ENCODE data around the gene GAS2L1. TPM values are rescaled to one million over a fixed set of nuclear protein-coding genes. Genes with fewer than 3 reads are reported as not detected.

Gene GAS2L1
- total RNA-seq, 1 experiment from 2014 or later, result 6.9 TPM

DNA sequence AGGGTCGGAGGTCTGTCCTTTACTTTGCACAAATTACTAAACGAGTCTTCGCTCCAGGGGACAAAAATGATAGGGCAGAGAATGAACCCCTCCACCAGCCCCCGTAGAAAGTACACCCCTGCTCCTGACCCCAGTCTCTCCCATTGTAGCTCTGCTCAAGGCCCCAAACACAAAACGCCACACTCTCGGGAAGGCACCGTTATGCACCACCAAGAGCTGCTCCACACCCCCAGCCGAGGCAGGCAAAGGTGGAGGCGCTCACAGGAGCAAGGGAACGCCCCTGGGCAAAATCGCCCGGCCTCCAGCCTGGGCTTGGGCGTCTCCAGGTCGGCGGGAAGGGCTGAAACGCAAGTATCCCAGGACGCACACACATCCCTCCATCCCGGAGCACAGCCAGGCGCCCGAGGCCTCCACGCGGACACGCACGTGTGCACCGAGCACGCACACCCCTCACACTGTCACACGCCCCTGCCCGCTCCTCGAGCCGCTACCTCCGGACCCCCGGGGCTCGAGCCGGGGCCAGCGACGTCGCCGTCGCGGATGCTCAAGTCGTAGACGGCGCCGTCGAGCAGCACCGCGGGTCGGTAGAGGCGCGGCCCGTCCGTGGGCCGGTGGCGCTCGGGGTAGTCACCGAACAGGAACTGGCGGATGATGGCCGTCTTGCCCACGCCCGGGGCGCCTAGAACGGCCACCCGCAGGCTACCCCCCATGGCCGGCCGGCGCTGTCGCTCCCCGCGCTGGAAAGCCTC is 8.3 kb downstream of the GAS2L1 start:
- in situ Hi-C loops (cut with HindIII; ENCODE audit: low pct_unique_long_range_greater_than_20kb, low sequenced_read_pairs), result no loop called here
- no peak for DNase-seq (ENCODE audit: low read depth, low spot score)

DNA sequence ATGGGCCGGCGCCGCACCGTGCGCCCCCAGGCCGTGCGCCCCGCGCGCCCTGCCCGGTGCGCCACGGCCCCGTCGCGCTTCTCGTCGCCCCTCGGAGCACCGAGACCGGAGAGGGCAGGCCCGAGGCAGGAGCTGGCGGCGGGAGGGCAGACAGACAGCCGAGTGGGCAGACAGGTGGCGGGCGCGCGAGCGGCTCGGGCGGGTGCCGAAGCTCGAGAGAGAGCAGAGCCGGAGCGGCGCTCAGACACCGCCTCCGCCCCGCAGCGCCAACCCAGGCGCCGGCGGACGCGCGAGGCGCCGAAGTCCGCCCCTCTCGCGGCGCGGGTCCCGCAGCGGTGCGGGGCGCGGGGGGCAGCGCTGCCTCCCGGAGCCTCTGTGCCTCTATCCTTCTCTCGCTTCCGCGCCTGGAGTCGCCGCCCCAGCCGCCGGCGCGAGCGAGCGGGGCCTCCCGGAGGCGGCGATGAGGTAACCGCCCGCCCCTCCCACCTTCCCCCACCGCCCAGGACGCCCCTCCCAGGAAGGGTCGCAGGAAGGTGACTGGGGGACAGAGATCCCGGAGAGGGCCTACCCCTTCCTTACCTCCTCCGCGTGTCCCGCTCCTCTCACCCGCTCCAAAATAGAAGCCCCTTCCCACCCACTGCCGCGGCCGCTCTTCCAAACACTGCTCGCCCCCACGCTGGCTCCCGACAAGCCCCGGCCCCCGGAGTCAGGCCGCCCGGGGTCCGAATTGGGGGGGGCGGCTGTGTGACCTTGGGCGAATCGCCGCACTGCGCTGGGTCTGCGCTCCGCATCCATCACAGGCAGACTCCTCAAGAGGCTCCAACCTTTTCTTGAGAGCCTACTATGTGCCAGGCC is 9.1 kb downstream of the GAS2L1 start, which contains the start of gene RASL10A:
Gene RASL10A, minus strand, starts transcription at position 412 of the 855 bp plus-strand sequence. CDS start 451 bp downstream, outside the sequence.
- no peak for DNase-seq (ENCODE audit: low read depth, low spot score)
- in situ Hi-C loops (cut with HindIII; ENCODE audit: low pct_unique_long_range_greater_than_20kb, low sequenced_read_pairs), result no loop called here

DNA sequence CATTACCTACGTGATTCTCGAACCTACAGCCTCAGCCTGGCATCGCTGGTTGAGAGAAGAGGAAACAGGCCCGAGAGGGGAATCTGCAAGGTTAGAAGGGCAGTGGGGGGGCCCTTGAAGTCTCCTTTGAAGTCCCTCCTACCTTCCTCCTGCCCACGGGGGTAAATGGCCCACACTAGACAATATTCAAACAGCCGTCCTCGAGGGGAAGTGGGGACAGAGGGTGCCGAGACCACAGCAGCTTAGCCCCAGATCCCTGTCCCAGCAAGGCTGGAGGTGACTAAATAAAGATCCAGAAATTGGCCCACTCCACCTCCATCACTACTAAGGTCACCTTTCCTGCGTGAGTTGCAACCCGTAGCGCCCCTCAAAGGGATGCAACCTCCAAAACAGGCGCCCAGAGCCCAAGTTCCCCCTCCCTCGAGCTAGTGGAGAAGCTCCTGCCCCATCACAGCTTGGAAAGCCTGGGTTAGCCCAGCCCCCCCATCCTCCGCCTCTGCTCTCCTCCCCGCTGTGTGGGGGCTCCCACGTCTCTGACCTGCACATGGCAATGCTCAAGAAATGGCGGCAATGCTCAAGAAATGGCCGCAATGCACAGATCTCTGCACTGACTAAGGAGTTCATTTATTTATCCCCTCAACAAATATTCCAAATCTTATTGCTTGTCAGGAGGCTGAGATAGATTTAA is 9.8 kb downstream of the GAS2L1 start:
- no peak for DNase-seq (ENCODE audit: low read depth, low spot score)
- in situ Hi-C loops (cut with HindIII; ENCODE audit: low pct_unique_long_range_greater_than_20kb, low sequenced_read_pairs), result no loop called here

DNA sequence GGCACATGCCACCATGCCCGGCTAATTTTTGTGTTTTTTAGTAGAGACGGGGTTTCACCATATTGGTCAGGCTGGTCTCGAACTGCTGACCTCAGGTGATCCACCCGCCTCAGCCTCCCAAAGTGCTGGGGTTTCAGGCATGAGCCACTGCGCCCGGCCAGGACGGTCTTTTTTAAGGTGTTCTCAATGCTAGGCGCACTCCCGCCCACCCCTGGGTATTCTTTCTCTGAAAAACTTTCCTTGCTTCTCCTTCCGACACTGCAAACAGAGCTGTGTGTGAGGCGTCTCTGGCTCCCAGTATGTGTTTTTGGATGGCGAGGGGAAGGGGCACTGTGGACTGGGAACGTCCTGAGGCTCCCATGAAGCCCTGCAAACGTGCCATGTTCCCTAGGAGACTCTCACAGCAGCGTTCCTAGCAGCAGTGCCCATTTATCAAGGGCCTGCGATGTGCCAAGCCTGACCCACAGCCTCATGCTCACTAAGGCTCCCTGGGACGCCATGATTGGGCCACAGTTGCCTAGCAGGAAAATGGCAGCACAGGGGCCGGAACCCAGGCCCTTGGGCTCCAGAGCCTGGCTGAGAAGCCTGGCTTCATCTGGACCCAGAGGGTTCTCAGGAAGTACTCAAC is 11.5 kb downstream of the GAS2L1 start:
- no peak for DNase-seq (ENCODE audit: low read depth, low spot score)
- in situ Hi-C loops (cut with HindIII; ENCODE audit: low pct_unique_long_range_greater_than_20kb, low sequenced_read_pairs), result no loop called here

DNA sequence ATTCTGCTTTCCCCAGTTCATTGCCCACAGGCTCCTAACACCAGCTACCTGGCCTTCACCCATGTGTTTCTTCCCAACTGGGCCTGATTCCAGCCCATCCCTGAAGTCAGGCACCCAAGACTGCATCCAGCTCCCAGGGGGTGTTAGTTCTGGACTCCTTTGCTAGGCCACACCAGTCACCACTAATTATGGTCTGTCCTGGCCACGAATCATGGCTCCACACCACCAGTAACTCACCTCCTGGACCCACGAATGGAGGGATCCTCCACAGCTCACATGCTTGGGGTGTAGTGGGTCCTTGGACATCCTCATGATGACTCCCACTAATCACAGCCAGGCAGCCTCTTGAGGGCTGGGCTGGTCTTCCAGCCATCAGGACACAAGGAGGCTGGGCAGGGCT is 12.6 kb downstream of the GAS2L1 start:
- no peak for DNase-seq (ENCODE audit: low read depth, low spot score)
- in situ Hi-C loops (cut with HindIII; ENCODE audit: low pct_unique_long_range_greater_than_20kb, low sequenced_read_pairs), result no loop called here

DNA sequence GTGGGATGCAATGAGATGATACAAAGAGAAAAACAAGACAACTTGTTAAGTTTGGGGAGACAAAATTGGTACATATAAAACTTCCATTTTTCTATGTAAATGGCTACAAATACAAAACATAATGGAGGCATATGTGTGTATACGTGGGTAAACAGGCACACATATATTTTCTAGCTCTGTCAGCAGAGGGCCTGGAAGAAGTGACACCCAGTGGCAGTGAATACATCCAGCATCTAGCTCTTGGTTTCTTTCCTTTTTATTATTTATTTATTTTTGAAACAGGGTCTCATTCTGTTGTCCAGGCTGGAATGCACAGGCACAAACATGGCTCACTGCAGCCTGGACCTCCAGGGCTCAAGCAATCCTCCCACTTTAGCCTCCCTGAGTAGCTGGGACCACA is 14.1 kb downstream of the GAS2L1 start:
- peak; percentile 62 for DNase-seq (ENCODE audit: low read depth, low spot score)
- in situ Hi-C loops (cut with HindIII; ENCODE audit: low pct_unique_long_range_greater_than_20kb, low sequenced_read_pairs), result no loop called here

DNA sequence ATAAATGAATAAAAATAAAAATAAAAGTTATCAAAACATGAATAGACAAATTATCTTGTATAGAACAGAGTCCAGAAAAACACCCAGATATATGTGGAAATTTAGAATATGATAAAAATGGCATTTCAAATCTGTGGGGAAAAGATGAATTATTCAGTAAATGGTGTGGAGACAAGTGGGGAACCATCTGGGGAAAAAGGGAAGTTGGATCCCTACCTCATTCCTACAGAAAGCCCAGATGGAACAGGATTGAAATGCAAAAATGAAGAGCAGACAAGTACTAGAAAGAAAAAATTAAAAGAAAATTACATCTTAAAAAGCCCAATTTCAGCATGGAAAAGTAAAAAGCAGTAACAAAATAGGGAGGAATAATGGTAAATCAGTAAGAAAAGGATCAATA is 17.2 kb downstream of the GAS2L1 start:
- in situ Hi-C loops (cut with HindIII; ENCODE audit: low pct_unique_long_range_greater_than_20kb, low sequenced_read_pairs), result no loop called here
- DNase-seq (ENCODE audit: low read depth, low spot score), result no peak

DNA sequence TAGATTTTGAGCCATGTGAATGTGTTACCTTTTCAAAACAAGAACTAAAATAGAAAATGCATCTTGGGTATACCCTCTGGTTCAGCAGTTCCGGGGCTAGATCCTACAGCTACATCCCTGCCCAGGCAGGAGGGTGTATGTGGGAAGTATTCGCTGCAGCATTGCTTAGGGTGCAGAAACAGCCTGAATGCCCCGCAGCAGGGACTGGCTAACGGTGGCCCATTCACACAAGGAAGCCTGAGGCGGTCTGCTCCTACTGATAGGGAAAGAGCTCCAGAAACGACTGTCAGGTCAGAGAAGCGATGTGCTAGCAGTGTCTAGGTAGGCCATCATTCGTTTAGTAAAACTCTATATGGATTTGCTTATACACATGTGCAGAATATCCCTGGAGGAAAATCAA is 18.9 kb downstream of the GAS2L1 start:
- no peak for DNase-seq (ENCODE audit: low read depth, low spot score)
- in situ Hi-C loops (cut with HindIII; ENCODE audit: low pct_unique_long_range_greater_than_20kb, low sequenced_read_pairs), result no loop called here

DNA sequence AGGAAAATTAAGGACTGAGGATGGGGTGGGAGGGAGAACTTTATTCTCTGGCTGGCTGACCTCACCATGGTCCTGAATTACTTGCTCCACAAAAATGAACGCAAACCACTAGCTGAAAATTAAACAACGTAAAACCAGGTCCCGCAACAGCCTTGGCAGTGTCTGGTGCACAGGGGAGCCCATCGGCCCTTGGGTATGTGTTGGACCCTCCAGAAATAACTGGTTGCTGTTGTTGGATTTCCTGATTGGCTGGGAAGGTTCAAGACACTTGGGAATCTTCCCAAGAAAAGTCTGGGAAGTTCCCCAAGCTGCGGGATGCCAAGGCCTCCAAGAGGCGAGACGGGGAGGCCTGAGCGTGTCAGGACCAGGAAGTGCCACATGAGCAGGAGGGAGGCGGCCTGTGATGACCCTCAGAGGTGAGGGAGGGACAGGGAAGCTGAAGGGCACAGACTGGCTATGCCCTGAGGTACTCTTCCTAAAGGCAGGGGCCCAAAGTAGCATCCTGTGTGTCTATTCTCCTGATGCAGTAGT is 19.4 kb downstream of the GAS2L1 start:
- in situ Hi-C loops (cut with HindIII; ENCODE audit: low pct_unique_long_range_greater_than_20kb, low sequenced_read_pairs), result no loop called here
- DNase-seq (ENCODE audit: low read depth, low spot score), result no peak

DNA sequence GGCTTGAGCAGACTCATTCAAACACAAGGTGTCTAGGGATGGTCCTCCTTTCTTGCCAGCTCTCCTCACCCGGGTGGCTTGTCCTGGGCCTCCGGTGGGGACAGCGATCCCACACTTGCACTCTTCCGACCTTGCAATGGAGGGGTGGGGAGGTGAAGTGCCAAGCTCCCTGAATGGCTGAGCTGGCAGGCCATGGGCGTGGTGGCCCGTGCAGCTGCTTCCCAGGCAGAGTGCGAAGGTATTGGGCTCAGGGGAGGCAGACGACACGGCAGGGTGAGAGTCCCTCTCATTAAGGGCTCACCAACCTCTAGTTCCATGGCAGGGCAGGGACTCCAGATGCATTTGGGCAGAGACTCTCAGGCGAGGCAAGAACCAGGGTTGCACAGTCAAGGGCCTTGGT is 20.0 kb downstream of the GAS2L1 start:
- no peak for DNase-seq (ENCODE audit: low read depth, low spot score)

DNA sequence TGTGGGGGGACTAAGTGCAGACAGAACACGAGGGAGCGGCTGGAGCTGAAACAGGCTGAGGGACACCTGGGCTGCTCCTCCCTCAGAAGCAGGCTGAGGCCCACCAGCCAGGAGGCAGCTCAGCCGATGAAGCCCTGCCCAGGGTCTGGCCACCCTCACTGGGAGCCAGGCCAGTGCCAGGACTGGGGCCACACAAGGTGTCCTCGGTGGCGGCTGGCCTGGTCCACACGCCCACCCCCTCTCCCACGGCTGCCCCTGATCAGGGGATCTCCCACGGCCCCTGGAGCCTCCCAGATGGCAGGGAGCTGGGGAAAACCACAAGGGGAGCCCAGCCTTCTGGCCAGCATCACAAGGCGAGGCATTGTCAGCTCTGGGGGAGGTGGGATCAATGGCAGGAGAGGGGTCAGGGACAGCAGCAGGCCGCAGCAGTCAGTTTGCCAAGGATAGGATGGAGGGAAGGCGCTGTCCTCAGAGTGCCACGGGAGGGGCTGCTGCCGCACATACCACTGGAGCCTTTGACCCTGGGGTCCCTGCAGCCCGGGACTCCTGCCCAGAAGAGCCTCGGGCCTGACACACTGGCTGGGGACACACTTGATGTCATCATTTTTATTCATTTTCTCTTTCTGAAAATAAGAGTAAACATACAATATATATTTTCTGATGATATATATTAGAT is 20.8 kb downstream of the GAS2L1 start:
- in situ Hi-C loops (cut with HindIII; ENCODE audit: low pct_unique_long_range_greater_than_20kb, low sequenced_read_pairs), result no loop called here
- DNase-seq (ENCODE audit: low read depth, low spot score), result no peak

More for the DNA sequence above, 20.0 kb downstream of the GAS2L1 start:
- in situ Hi-C loops (cut with HindIII; ENCODE audit: low pct_unique_long_range_greater_than_20kb, low sequenced_read_pairs), result no loop called here

DNA sequence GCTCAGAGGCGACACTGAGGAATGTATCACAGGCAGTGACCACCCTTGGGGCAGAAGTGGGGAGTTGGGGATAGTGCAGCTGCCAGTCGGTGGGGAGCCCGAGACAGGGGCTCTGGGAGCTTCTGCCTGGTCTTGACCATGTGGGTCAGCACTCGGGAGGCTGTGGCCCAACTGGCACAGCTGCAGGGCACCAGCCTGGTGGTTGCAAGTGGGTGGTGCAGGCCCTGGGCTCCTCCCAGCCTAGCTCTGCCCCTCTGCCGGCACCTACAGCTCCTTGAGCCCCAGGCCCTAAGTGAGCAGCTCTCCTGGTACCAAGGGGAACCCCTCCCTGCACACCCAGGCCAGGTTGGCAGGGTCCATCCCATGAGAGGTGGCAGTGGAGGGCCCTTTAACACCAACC is 21.6 kb downstream of the GAS2L1 start:
- DNase-seq (ENCODE audit: low read depth, low spot score), result no peak
- in situ Hi-C loops (cut with HindIII; ENCODE audit: low pct_unique_long_range_greater_than_20kb, low sequenced_read_pairs), result no loop called here

DNA sequence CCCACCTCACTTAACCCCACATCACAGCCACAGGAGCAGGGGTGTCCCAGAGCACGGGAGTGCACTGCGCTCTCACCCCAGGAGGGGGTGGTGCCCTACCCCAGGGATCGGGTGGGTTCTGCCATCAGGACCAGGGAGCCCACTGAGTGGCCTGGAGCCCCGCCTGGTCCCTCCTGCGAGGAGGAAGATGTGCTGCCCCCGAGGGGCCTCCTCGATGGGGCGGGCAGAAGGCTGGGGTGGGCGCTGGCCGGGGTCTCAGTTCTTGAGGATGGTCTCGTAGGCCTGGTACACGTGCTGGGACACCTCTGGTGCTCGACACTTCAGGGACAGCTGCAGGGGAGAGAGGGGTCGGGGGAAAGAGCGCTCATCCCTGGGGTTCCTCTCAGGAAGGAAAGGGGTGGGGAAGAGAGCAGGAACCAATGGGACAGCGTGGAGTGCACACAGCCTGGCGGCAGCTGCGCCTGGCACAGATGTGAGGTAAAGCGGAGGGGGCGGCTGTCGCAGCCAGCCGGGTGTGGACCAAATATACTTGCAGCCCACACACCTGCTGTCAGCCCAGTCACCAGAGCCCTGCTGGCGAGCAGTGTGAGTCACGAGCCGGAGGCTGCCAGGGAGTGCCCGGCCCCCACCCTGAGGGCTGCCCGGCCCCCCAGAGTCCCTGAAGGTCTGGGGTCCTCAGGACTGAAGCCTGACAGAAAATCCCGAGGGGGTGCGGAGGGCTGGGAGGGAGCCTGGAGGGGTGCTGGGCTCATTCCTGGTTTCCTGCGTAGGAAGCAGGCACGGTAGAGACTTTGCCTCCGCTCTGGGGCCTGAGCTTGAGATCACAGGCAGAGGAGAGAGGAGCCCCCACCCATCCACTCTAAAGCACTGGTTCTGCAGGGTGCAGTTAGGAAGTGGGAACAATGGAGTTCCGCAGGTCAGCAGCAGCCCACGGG is 22.4 kb downstream of the GAS2L1 start:
- DNase-seq (ENCODE audit: low read depth, low spot score), result no peak
- in situ Hi-C loops (cut with HindIII; ENCODE audit: low pct_unique_long_range_greater_than_20kb, low sequenced_read_pairs), result no loop called here

DNA sequence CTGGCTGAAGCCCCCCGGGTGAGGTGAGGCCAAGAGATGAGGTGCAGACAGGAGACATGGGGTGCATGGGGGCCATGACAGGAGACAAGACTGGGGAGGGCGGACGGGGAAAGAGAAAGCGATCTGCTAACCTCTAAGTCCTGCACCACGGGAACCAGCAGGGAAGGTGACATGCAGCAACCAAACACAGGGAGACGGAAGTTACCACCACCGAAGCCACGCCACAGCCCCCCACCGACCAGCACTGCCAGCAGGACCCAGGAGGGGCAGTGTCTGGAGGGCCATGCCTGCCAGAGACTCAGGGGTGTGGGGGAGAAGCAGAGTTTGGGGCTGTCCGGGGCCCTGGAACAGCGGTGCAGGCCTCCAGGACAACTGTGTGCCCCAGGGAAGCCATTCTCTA is 23.1 kb downstream of the GAS2L1 start:
- in situ Hi-C loops (cut with HindIII; ENCODE audit: low pct_unique_long_range_greater_than_20kb, low sequenced_read_pairs), result no loop called here
- DNase-seq (ENCODE audit: low read depth, low spot score), result no peak

DNA sequence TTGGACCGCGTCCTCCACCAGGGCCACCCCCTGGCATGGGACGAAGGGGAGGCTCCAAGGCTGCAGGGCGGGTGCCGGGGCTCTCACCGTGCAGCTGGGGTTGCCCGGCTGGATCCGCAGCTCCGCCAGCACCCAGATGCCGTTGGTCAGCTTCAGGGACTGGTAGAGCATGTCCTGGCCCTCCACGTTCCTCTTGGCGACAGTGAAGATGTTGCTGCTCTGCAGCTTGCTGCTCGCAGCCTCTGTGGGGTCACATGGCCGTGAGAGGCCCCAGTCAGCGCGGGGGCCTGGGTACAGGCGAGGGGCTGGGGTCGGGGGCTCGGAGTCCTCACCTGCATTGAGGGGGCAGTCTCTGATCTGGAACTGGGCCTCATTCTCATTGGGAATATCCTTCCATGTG is 23.8 kb downstream of the GAS2L1 start:
- no peak for DNase-seq (ENCODE audit: low read depth, low spot score)
- in situ Hi-C loops (cut with HindIII; ENCODE audit: low pct_unique_long_range_greater_than_20kb, low sequenced_read_pairs), result no loop called here

DNA sequence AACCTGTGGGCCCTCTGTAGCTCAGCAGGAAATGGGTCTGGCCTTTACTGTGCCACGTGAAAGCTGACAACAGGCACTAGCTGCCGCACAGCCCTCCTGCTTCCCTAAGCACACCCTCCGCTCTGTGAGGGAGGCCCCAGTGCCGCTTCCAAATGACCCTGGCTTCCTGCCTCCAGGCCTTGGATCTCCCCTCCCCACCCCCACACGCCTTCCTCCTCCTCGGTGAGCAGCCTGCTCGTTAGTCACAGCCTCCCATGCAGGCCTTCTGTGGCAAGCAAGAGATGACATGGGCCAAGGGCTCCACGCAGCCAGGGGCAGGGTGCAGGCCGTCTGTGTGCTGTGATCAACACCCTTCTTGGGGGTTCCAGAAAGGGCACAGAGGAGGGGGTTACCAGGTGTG is 24.3 kb downstream of the GAS2L1 start:
- DNase-seq (ENCODE audit: low read depth, low spot score), result no peak
- in situ Hi-C loops (cut with HindIII; ENCODE audit: low pct_unique_long_range_greater_than_20kb, low sequenced_read_pairs), result no loop called here

All from SK-MEL-5 (cell line).